Lower leg skin (tissue), 3 donors: ENCODE measurements around the gene BCAR3.

Experiments used
- CTCF ChIP-seq, 3 donors: fragments of 450-650 bp; IDR thresholded peaks; one replicate each; pipeline ENCODE4 v1.5.1; 2016; ENCODE audit warnings: antibody characterized with exemption in 3 of 3, mild to moderate bottlenecking in 3 of 3, moderate library complexity in 2 of 3
- POLR2A ChIP-seq, 2 donors: fragments of 450-650 bp; IDR thresholded peaks; one replicate each; pipeline ENCODE4 v1.6.1; 2016 to 2017; ENCODE audit warnings: antibody characterized with exemption in 2 of 2, mild to moderate bottlenecking in 1 of 2, moderate library complexity in 1 of 2

- TF ChIP-seq CTCF (IDR thresholded peaks at IDR 0.05) (no peak), POLR2A (IDR thresholded peaks at IDR 0.05) (no peak)
These were observed 27.3 kb upstream of the BCAR3 start for GRCh38 chr1:93708734-93709481.
